ENCODE data around the gene ZNF579.

ZNF579 gene

DNA sequence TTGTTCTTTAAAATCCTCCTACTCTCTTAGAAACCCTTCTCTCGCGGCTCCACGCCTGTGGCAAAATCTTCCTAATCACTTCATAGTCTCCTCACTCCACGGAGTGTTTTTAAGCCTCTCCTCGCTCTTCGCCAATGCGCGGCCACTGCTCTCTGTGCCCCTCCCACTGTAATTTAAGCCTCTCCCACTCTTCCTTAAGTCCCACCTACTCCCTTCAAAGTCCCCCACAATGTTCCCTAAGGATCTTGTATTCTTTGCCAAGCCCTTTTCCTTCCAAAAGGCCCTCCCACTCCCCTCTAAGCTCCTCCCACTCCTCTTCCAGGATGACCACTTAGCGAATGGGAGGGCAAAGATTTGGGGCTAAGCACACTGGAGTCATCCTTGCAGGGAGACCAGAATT is 17.4 kb upstream of the ZNF579 start:
- peaks cover 3% of the 10 kb centered on the region for H3K4me1 ChIP-seq
- peak overlapping the region; percentile 96 for H3K27ac ChIP-seq
- H2AFZ ChIP-seq = no peak overlapping the region
- H3K4me2 ChIP-seq (ENCODE audit: low read length) = no peak overlapping the region
- no peaks in the 10 kb centered on the region for H3K27me3 ChIP-seq (ENCODE audit: control insufficient read depth, insufficient read depth, low read length)
- H3K9ac ChIP-seq = no peak overlapping the region
- H3K36me3 ChIP-seq (ENCODE audit: control insufficient read depth, insufficient read depth, low read length) = no peaks in the 10 kb centered on the region
- no peak overlapping the region for H3K4me3 ChIP-seq (ENCODE audit: low read depth, low read length)
- H3K79me2 ChIP-seq = peaks cover 4% of the 10 kb centered on the region
- TF ChIP-seq, protein P1, sequence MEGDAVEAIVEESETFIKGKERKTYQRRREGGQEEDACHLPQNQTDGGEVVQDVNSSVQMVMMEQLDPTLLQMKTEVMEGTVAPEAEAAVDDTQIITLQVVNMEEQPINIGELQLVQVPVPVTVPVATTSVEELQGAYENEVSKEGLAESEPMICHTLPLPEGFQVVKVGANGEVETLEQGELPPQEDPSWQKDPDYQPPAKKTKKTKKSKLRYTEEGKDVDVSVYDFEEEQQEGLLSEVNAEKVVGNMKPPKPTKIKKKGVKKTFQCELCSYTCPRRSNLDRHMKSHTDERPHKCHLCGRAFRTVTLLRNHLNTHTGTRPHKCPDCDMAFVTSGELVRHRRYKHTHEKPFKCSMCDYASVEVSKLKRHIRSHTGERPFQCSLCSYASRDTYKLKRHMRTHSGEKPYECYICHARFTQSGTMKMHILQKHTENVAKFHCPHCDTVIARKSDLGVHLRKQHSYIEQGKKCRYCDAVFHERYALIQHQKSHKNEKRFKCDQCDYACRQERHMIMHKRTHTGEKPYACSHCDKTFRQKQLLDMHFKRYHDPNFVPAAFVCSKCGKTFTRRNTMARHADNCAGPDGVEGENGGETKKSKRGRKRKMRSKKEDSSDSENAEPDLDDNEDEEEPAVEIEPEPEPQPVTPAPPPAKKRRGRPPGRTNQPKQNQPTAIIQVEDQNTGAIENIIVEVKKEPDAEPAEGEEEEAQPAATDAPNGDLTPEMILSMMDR (IDR thresholded peaks at IDR 0.05) = no peak
- H3K9me3 ChIP-seq (ENCODE audit: control insufficient read depth, low read length) = no peaks in the 10 kb centered on the region

DNA sequence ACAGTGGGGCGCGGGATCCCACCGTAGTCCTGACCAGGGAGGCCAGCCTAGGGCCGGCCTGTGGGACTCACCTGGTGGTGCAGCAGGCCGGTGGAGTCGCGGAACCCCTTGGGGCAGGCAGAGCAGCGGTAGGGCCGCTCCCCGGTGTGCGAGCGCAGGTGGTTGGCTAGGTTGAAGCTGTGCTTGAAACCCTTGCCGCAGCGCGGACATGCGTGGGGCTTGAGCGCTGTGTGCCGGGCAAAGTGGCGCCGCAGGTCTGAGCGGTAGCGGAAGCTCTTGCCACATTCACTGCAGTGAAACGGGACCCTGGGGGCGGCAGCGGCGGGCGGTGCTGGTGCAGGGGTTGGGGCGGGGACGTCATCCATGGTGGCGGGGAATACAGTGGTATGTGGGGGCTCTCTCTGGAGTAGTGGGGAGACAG is 16.9 kb upstream of the ZNF579 start:
- no peaks in the 10 kb centered on the region for H3K36me3 ChIP-seq (ENCODE audit: control insufficient read depth, insufficient read depth, low read length)
- H2AFZ ChIP-seq = no peak overlapping the region
- H3K27me3 ChIP-seq (ENCODE audit: control insufficient read depth, insufficient read depth, low read length) = no peaks in the 10 kb centered on the region
- H3K9ac ChIP-seq = no peak overlapping the region
- no peak overlapping the region for H3K27ac ChIP-seq
- H3K4me3 ChIP-seq (ENCODE audit: low read depth, low read length) = no peak overlapping the region
- peaks cover 4% of the 10 kb centered on the region for H3K79me2 ChIP-seq
- TF ChIP-seq, protein P1 (IDR thresholded peaks at IDR 0.05) = no peak
- no peak overlapping the region for H3K4me2 ChIP-seq (ENCODE audit: low read length)
- H3K4me1 ChIP-seq = peaks cover 3% of the 10 kb centered on the region
- no peaks in the 10 kb centered on the region for H3K9me3 ChIP-seq (ENCODE audit: control insufficient read depth, low read length)

DNA sequence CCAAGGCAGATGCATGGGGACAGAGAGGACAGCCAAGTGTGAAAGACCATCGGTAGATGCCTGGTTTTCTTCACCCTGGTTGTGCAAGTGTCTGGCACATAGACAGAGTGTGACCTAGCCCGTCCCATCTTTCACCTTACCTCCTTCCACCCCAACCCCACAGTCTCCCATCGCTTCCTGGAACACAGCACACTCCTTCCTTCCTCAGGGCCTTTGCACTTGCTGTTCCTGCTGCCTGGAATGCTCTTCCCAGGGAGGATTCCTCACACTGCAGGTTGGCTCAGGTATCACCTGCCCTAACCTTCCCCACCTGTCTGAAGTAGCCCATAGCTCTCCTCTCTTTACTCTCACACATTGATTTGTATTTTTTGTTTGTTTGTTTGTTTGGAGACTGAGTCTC is 15.7 kb upstream of the ZNF579 start:
- Histone ChIP-seq H2AFZ (no peak overlapping the region), H3K4me2 (ENCODE audit: low read length) (no peak overlapping the region), H3K36me3 (ENCODE audit: control insufficient read depth, insufficient read depth, low read length) (no peaks in the 10 kb centered on the region), H3K27ac (no peak overlapping the region), H3K27me3 (ENCODE audit: control insufficient read depth, insufficient read depth, low read length) (no peaks in the 10 kb centered on the region), H3K9ac (no peak overlapping the region), H3K79me2 (peaks cover 4% of the 10 kb centered on the region), H3K9me3 (ENCODE audit: control insufficient read depth, low read length) (no peaks in the 10 kb centered on the region), H3K4me3 (ENCODE audit: low read depth, low read length) (no peak overlapping the region), H3K4me1 (peaks cover 3% of the 10 kb centered on the region)
- TF ChIP-seq, protein P1 (IDR thresholded peaks at IDR 0.05) = no peak

DNA sequence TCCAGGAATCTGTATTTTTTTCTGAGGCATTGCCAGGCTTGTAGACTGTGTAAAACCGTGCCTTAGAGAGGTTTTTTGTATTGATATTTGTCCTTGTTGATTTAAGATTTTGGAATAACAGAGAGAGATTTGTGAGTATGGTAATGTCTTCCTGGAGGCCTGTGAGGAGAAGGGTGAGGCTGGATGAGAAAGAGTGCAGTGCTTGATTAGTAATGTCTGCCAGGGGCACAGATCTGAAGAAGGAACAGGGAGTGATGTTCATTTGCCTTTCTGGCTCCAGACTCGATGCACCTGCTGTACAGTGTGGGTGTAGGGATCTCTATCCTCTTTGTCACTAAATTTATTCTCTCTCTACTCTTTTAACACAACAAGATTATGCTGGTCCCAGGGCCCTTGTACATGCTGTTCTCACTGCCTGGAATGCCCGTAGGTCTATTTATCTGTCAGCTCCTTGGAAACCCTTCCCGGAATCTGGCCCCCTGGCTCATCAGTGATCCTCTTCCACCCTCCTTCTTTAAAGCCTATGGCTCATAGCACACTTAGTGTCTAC is 14.4 kb upstream of the ZNF579 start:
- Histone ChIP-seq H3K9me3 (ENCODE audit: control insufficient read depth, low read length) (no peaks in the 10 kb centered on the region), H3K27me3 (ENCODE audit: control insufficient read depth, insufficient read depth, low read length) (no peaks in the 10 kb centered on the region), H3K4me1 (no peaks in the 10 kb centered on the region), H3K79me2 (peaks cover 4% of the 10 kb centered on the region), H3K36me3 (ENCODE audit: control insufficient read depth, insufficient read depth, low read length) (no peaks in the 10 kb centered on the region), H3K4me3 (ENCODE audit: low read depth, low read length) (no peak overlapping the region), H3K4me2 (ENCODE audit: low read length) (no peak overlapping the region), H2AFZ (no peak overlapping the region), H3K9ac (no peak overlapping the region), H3K27ac (no peak overlapping the region)
- TF ChIP-seq, protein P1 (IDR thresholded peaks at IDR 0.05) = no peak

DNA sequence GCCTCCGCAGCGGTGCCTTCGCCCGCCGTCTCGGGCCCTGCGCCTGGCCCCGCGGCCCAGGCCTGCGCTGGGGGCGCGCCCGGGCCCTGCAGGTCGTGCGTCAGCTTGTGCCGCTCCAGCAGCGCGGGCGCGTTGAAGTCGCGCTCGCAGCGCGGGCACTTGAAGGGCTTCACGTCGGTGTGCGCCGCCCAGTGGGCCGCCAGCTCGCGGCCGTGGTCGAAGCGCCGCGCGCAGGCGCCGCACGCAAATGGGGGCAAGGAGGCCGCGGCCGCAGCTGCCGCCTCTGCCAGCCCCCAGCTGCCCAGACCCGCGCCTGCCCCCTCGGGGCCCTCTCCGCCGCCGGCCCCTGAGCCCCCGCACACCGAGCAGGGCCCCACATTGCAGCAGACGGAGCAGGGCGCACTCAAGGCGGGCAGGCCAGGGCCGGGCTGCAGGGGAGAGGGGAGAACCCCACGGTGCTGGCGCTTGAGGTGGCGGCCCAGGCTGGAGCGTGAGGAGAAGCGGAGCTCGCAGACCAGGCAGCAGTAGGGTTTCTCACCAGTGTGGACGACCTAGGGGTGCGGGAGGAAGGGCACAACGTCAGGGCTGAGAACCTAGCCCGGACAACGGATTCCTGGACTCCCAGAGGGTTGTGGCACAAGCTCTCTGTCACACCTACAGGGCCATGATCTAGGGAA is 12.6 kb upstream of the ZNF579 start:
- Histone ChIP-seq H3K79me2 (peaks cover 2% of the 10 kb centered on the region), H3K27me3 (ENCODE audit: control insufficient read depth, insufficient read depth, low read length) (no peaks in the 10 kb centered on the region), H3K27ac (no peak overlapping the region), H3K4me3 (ENCODE audit: low read depth, low read length) (no peak overlapping the region), H3K9me3 (ENCODE audit: control insufficient read depth, low read length) (no peaks in the 10 kb centered on the region), H3K9ac (no peak overlapping the region), H3K4me2 (ENCODE audit: low read length) (no peak overlapping the region), H2AFZ (no peak overlapping the region), H3K36me3 (ENCODE audit: control insufficient read depth, insufficient read depth, low read length) (no peaks in the 10 kb centered on the region), H3K4me1 (no peaks in the 10 kb centered on the region)
- TF ChIP-seq, protein P1 (IDR thresholded peaks at IDR 0.05) = no peak

Measured in parathyroid adenoma (tissue), 2 donors.